Measurements from ENCODE around the gene PPP4R3B.

DNA sequence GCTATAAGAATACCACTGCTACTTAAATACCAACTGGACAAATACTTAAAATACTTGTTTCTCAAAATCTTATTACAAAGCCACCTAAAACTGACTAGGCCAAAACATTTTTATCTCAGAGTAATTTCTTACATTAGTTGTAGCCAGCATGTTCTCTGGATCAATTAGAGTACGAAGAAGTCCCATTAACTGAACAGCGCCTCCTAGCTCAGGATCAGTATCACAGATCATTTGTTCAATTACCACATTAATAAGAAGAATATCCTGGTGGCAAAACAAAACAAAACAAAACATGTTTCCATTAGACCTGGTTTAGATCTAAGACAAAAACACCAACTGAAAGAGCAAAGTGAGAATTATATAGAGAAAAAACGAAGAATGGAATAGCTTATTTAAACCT is 36.0 kb downstream of the PPP4R3B start:
- TF ChIP-seq, protein P1, sequence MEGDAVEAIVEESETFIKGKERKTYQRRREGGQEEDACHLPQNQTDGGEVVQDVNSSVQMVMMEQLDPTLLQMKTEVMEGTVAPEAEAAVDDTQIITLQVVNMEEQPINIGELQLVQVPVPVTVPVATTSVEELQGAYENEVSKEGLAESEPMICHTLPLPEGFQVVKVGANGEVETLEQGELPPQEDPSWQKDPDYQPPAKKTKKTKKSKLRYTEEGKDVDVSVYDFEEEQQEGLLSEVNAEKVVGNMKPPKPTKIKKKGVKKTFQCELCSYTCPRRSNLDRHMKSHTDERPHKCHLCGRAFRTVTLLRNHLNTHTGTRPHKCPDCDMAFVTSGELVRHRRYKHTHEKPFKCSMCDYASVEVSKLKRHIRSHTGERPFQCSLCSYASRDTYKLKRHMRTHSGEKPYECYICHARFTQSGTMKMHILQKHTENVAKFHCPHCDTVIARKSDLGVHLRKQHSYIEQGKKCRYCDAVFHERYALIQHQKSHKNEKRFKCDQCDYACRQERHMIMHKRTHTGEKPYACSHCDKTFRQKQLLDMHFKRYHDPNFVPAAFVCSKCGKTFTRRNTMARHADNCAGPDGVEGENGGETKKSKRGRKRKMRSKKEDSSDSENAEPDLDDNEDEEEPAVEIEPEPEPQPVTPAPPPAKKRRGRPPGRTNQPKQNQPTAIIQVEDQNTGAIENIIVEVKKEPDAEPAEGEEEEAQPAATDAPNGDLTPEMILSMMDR (conservative IDR thresholded peaks at IDR 0.05; ENCODE audit: low read depth, low read length) = peak; percentile 12; the same call in 1 of the 2 replicates
- no peak for TF ChIP-seq SMC3 (IDR thresholded peaks at IDR 0.05; ENCODE audit: low read depth, low read length)
- TF ChIP-seq POLR2A (IDR thresholded peaks at IDR 0.05; ENCODE audit: low read depth, low read length) = no peak
- TF ChIP-seq, protein P2, sequence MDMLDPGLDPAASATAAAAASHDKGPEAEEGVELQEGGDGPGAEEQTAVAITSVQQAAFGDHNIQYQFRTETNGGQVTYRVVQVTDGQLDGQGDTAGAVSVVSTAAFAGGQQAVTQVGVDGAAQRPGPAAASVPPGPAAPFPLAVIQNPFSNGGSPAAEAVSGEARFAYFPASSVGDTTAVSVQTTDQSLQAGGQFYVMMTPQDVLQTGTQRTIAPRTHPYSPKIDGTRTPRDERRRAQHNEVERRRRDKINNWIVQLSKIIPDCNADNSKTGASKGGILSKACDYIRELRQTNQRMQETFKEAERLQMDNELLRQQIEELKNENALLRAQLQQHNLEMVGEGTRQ (IDR thresholded peaks at IDR 0.05; ENCODE audit: low read depth, low read length) = no peak
- TF ChIP-seq CEBPB (IDR thresholded peaks at IDR 0.05; ENCODE audit: low read depth, low read length) = no peak
- no peak for TF ChIP-seq RCOR1 (IDR thresholded peaks at IDR 0.05; ENCODE audit: insufficient replicate concordance, low read length)
- no peak for TF ChIP-seq BHLHE40 (IDR thresholded peaks at IDR 0.05; ENCODE audit: low read depth, low read length)
- no peak for TF ChIP-seq NFE2L2 (IDR thresholded peaks at IDR 0.05; ENCODE audit: low read depth, low read length)
